GM21619 (cell line): ENCODE measurements around the gene FAT1.

Experiments used
- ATAC-seq: cut with Tn5 transposase; IDR thresholded peaks from one replicate; pipeline ENCODE4 v1.9.1; 2021; ENCODE audit not compliant: unreplicated experiment

FAT1 gene

GRCh38 chr4:186581421-186581820 is 142.2 kb downstream of the FAT1 start:
- no peak for ATAC-seq

- no peak for ATAC-seq
These were observed 143.0 kb downstream of the FAT1 start for GRCh38 chr4:186580669-186581068.

DNA sequence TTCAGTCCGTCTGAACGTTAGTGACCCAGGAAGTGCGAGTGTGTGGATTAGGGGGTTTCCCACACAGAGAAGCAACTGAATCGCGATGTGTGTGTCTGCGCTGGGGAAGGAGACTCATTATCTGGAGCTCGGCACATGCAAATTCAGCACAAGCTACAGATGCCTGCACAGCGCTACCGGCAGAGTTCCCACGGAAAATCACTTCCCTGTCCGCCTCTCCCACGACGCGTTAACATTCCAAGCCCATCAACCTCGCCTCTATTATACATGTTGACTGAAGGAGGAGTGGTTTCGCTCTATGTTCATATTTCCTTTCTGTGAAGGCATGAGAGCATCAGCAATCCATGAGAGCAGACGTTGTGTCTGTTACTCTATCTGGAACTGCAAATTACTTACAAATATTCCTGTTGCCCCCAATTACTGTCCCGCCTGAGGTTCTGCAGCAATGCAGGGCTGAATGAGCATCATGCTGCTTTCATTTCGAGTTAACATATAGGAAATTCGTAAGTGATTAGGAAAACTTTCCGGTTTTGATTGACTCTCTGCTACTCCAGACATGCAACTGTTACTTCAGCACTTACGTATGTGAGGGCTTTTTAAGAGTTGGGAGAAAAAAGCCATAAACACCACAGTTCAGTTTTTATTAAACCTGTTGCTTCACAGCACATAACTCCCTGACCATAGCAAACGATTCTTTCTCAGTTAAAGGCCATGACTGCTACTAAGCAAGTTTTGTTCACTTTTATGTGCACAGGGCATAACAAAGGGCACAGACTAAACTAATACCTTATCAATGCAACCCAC is 153.3 kb downstream of the FAT1 start:
- ATAC-seq: no peak

GRCh38 chr4:186569533-186570192 is 154.0 kb downstream of the FAT1 start:
- ATAC-seq: no peak

GRCh38 chr4:186566068-186566467 is 157.6 kb downstream of the FAT1 start:
- ATAC-seq: no peak

GRCh38 chr4:186563761-186564160 is 159.9 kb downstream of the FAT1 start:
- no peak for ATAC-seq

DNA sequence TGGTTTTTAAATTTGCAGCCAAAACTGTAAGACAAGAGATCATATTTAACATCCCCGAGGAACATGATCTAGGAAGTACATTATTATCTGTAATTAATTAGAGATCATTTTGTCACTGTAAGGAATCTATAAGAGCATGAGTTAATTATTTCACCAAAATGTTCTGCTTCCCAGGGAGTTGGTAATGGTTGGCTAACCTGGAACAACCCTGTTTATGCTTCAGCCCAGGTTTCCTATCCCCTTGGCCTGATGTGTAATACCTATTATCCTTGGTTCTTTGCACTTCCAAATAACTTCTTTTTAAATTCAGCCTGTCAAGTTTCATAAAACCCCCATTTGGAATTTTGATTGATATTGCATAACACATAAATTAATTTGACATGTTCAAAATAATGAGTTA is 161.9 kb downstream of the FAT1 start:
- ATAC-seq: no peak

DNA sequence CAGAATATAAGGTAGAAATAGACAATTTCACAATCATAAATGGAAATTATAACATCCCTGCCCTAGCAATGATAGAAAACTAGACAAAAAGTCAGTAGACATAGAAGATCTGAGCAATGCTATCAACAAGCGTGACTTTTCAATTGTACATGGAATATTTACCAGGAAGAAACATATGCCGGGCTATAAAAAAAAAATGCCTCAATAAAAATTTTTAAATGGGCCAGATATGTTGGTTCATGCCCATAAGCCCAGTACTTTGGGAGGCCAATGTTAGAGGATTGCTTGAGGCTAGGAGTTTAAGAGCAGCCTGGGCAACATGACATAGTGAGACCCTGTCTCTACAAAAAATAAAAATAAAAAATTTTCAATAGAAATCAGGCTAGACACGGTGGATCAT is 163.0 kb downstream of the FAT1 start:
- no peak for ATAC-seq

DNA sequence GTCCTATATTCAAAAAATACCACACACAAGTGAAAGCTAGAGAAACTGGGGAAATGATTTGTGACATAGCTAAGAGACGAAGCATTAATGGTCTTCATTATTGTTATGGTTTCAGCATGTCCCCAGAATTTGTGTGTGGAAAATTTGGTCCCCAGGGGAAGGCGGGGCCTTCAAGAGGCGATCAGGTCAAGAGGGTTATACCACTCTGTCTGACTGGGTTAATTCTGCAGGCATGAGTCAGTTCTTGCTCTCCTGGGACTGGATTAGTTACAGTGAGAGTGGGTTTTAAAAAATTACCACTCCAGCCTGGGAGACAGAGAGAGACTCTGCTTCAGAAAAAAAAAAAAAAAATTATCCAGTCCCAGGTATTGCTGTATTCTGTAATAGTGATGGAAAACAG is 166.2 kb downstream of the FAT1 start:
- ATAC-seq: no peak

DNA sequence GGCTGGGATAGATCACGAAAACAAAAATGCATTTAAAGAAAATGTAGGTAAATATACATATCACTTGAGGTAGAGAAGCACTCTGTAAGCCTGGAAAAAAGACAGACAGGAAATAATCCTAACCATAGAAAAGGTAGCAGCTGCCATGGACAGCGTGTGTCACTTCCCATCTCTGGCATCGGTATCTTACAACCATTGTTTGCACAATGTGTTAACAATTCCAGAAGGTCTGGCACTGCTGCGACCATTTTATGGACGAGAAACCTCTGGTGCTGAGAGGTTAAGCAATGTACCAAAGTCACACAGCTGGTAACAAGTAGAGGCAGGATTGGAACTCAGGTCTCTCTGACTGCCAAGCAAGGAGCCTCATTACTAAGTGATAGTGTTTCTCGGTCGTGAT is 166.6 kb downstream of the FAT1 start:
- ATAC-seq: no peak

GRCh38 chr4:186554914-186555827 is 168.5 kb downstream of the FAT1 start, which contains the start of gene MTNR1A:
Gene MTNR1A, minus strand, starts transcription at chr4:186555567. Its CDS starts 202 bp downstream, at chr4:186555365.
- no peak for ATAC-seq

GRCh38 chr4:186554539-186554913 is 169.1 kb downstream of the FAT1 start:
- no peak for ATAC-seq

DNA sequence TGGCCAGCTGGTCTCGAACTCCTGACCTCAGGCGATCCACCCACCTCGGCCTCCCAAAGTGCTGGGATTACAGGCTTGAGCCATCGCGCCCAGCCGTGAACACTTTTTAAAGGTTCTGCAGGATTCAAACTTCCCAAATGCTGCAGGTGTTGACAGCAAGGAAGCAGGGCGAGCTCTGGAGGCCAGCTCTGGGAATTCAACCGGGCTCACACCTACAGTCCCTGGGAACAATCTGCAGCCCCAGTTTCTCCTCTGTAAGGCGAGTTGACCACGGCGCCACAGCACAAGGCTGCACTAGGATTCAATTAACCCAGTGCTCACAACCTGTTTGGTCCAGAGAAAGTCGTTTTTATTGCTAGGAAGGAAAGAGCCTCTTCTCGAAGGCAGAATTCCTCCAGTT is 169.9 kb downstream of the FAT1 start:
- ATAC-seq: no peak

GRCh38 chr4:186551849-186552248 is 171.8 kb downstream of the FAT1 start:
- no peak for ATAC-seq

- ATAC-seq: no peak
These were observed 178.2 kb downstream of the FAT1 start for GRCh38 chr4:186545436-186545835.

- no peak for ATAC-seq
These were observed 180.4 kb downstream of the FAT1 start for GRCh38 chr4:186543206-186543605.

DNA sequence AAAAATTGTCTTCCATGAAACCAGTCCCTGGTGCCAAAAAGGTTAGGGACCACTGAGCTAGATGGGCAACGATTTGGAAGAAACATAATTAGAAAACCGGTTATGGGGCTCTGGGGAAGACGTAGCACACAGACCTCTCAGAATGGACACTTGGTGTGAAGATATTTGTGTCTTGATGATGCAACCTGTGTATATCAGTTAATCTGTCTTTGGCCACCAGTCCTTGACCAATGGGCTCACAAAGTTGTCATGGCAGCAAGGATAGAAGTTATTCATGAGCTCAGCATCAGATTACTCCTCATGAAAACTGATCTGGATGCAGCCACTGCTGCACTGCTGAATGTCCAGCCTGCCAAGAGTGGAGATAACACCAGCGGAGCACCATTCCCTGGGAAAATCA is 181.9 kb downstream of the FAT1 start:
- no peak for ATAC-seq

- ATAC-seq: no peak
These were observed 185.7 kb downstream of the FAT1 start for GRCh38 chr4:186537843-186538521.
